IMR-90 (cell line): Measurements from ENCODE around the gene KRT33A. TPM values are rescaled to one million over a fixed set of nuclear protein-coding genes. Genes with fewer than 3 reads are reported as not detected.

Experiments used
- ATAC-seq: fragments of 200-7000 bp; cut with Tn5 transposase; 2 replicates; pipeline ENCODE4 v1.9.1; 2020; ENCODE audit warnings: low read depth, mild to moderate bottlenecking, moderate library complexity
- BruUV-seq: library from RNA; stranded (reverse); fragments of 400-500 nt; replicated peaks from 2 replicates; lab custom pipeline; 2021; lab: Mats Ljungman, UMichigan
- CTCF ChIA-PET: fragments of 300-600 bp; formaldehyde crosslinking; extraction: SDS; loops from one replicate; lab custom pipeline; 2021; ENCODE audit warnings: antibody characterized with exemption; lab: Yijun Ruan, JAX
- POLR2A ChIA-PET: fragments of 300-600 bp; sonication (Branson Sonifier 250); formaldehyde crosslinking; loops from one replicate; lab custom pipeline; 2022; ENCODE audit warnings: antibody characterized with exemption; ENCODE audit not compliant: unreplicated experiment; lab: Charles Lee
- DNase-seq: peaks from one replicate; pipeline ENCODE4 v3.0.0; 2013
- H2AFZ ChIP-seq: replicated peaks from 2 replicates; pipeline ENCODE3; 2013; ENCODE audit warnings: low read length, mild to moderate bottlenecking; ENCODE audit not compliant: poor library complexity
- H2AK5ac ChIP-seq: 2 replicates; pipeline ENCODE4 v1.6.1; 2013; ENCODE audit warnings: low read depth, low read length, inconsistent platforms
- H2AK9ac ChIP-seq: replicated peaks from 2 replicates; pipeline ENCODE3; 2013; ENCODE audit warnings: mild to moderate bottlenecking, low read depth, low read length, moderate library complexity; ENCODE audit not compliant: poor library complexity
- H2BK120ac ChIP-seq: 2 replicates; pipeline ENCODE4 v1.6.1; 2013; ENCODE audit warnings: low read depth, low read length, inconsistent platforms
- H2BK15ac ChIP-seq: 3 replicates; pipeline ENCODE4 v1.6.1; 2013; ENCODE audit warnings: low read depth, low read length, inconsistent platforms
- H2BK20ac ChIP-seq: 2 replicates; pipeline ENCODE4 v1.6.1; 2013; ENCODE audit warnings: low read depth, mild to moderate bottlenecking, inconsistent platforms, low read length, moderate library complexity
- H2BK5ac ChIP-seq: 2 replicates; pipeline ENCODE4 v1.6.1; 2013; ENCODE audit warnings: mild to moderate bottlenecking, low read depth, low read length, inconsistent platforms; ENCODE audit not compliant: poor library complexity, severe bottlenecking
- H3K14ac ChIP-seq: replicated peaks from 2 replicates; pipeline ENCODE4 v1.6.1; 2013; ENCODE audit warnings: low read depth, low read length, inconsistent platforms
- H3K18ac ChIP-seq: 2 replicates; pipeline ENCODE4 v1.6.1; 2013; ENCODE audit warnings: low read depth, low read length, control low read depth
- H3K23ac ChIP-seq: 2 replicates; pipeline ENCODE4 v1.6.1; 2013; ENCODE audit warnings: low read depth, low read length, inconsistent platforms
- H3K27ac ChIP-seq: 2 replicates; pipeline ENCODE4 v1.5.1; 2013; ENCODE audit warnings: mild to moderate bottlenecking, control low read depth, low read length; ENCODE audit not compliant: insufficient read depth
- H3K27me3 ChIP-seq: 2 replicates; pipeline ENCODE4 v1.6.1; 2013; ENCODE audit warnings: low read length; ENCODE audit not compliant: control insufficient read depth, insufficient read depth
- H3K36me3 ChIP-seq: 2 replicates; pipeline ENCODE4 v1.6.1; 2013; ENCODE audit warnings: low read length, mixed read lengths; ENCODE audit not compliant: control insufficient read depth, insufficient read depth
- H3K4ac ChIP-seq: 2 replicates; pipeline ENCODE4 v1.6.1; 2013; ENCODE audit warnings: low read depth, low read length, inconsistent platforms
- H3K4me1 ChIP-seq: 2 replicates; pipeline ENCODE4 v1.6.1; 2013; ENCODE audit warnings: low read length, mixed read lengths; ENCODE audit not compliant: control insufficient read depth, insufficient read depth
- H3K4me2 ChIP-seq: 2 replicates; pipeline ENCODE4 v1.6.1; 2013; ENCODE audit warnings: low read depth, mild to moderate bottlenecking, control low read depth, low read length, moderate library complexity
- H3K4me3 ChIP-seq: 2 replicates; pipeline ENCODE4 v1.5.1; 2013; ENCODE audit warnings: low read depth, mild to moderate bottlenecking, control low read depth, low read length, moderate library complexity; ENCODE audit not compliant: insufficient read depth
- H3K56ac ChIP-seq: 2 replicates; pipeline ENCODE4 v1.6.1; 2013; ENCODE audit warnings: low read length, inconsistent platforms; ENCODE audit not compliant: insufficient read depth; ENCODE audit errors: extremely low read depth
- H3K79me1 ChIP-seq, 2 experiments: 2 replicates each; pipeline ENCODE4 v1.6.1; 2013; ENCODE audit warnings: low read length in 2 of 2, inconsistent platforms in 1 of 2, low read depth in 1 of 2
- H3K9ac ChIP-seq: 2 replicates; pipeline ENCODE4 v1.6.1; 2013; ENCODE audit warnings: low read depth, low read length, control low read depth
- H3K9me1 ChIP-seq: 2 replicates; pipeline ENCODE4 v1.6.1; 2013; ENCODE audit warnings: low read length, inconsistent platforms; ENCODE audit not compliant: insufficient read depth
- H3K9me3 ChIP-seq: 2 replicates; pipeline ENCODE4 v1.6.1; 2013; ENCODE audit warnings: low read length; ENCODE audit not compliant: control insufficient read depth, insufficient read depth
- H4K20me1 ChIP-seq: 2 replicates; pipeline ENCODE4 v1.6.1; 2013; ENCODE audit warnings: low read length, inconsistent platforms; ENCODE audit not compliant: insufficient read depth
- H4K5ac ChIP-seq: 2 replicates; pipeline ENCODE4 v1.6.1; 2013; ENCODE audit warnings: mild to moderate bottlenecking, low read depth, low read length, control low read depth
- H4K8ac ChIP-seq, 2 experiments: 2 replicates each; pipeline ENCODE4 v1.6.1; 2013; ENCODE audit warnings: low read depth in 2 of 2, low read length in 2 of 2, control low read depth in 1 of 2, inconsistent platforms in 1 of 2
- H4K91ac ChIP-seq: 2 replicates; pipeline ENCODE4 v1.6.1; 2013; ENCODE audit warnings: low read depth, low read length, inconsistent platforms; ENCODE audit not compliant: insufficient read depth
- MXI1 ChIP-seq: IDR thresholded peaks from 2 replicates; pipeline ENCODE4 v1.6.1; 2012; ENCODE audit warnings: low read depth, mild to moderate bottlenecking, low read length, moderate library complexity, borderline replicate concordance
- POLR2A ChIP-seq: IDR thresholded peaks from 2 replicates; pipeline ENCODE4 v1.6.1; 2012; ENCODE audit warnings: mild to moderate bottlenecking, low read depth, low read length
- RAD21 ChIP-seq: IDR thresholded peaks from 2 replicates; pipeline ENCODE4 v1.6.1; 2012; ENCODE audit warnings: low read length, improper control_type of control experiment
- WGBS, 2 experiments: methylation state at CpG; one replicate each; pipeline versions ENCODE4 v1.1.5 to v1.1.7; 2013; ENCODE audit warnings: missing lambda C conversion rate in 2 of 2; ENCODE audit not compliant: insufficient read length in 1 of 2; ENCODE audit errors: extremely low coverage in 2 of 2; 5-methylcytosine and 5-hydroxymethylcytosine counted together
- dilution Hi-C: fragments of 300-500 bp; cut with HindIII; formaldehyde crosslinking; loops from one replicate; pipeline ENCODE4 v1.14.3; 2018; ENCODE audit warnings: low sequenced_read_pairs; ENCODE audit not compliant: unreplicated experiment
- in situ Hi-C: fragments of 300-500 bp; cut with MboI; formaldehyde crosslinking; loops from 3 replicates; pipeline ENCODE4 v1.14.3; 2019; ENCODE audit warnings: low sequenced_read_pairs, inconsistent platforms, mixed read lengths
- intact Hi-C: fragments of 100-400 bp; cut with micrococcal nuclease; formaldehyde crosslinking; loops from 2 replicates; pipeline ENCODE4 v1.10.0; 2022
- polyA plus RNA-seq, 3 experiments: library from polyadenylated mRNA; depleted of rRNA; stranded (reverse); fragments of >200 nt; gene quantifications; 2 replicates each; pipeline ENCODE4 v1.2.3, GENCODE V29; 2012; ENCODE audit warnings: low replicate concordance in 1 of 3
- total RNA-seq: library from RNA; depleted of rRNA; stranded (reverse); fragments of >200 nt; gene quantifications from 2 replicates; pipeline ENCODE4 v1.2.3, GENCODE V29; 2012

Gene KRT33A
- total and polyA plus RNA-seq, 2 of the 4 experiments (the other 2 are of a cell fraction) = not detected

DNA sequence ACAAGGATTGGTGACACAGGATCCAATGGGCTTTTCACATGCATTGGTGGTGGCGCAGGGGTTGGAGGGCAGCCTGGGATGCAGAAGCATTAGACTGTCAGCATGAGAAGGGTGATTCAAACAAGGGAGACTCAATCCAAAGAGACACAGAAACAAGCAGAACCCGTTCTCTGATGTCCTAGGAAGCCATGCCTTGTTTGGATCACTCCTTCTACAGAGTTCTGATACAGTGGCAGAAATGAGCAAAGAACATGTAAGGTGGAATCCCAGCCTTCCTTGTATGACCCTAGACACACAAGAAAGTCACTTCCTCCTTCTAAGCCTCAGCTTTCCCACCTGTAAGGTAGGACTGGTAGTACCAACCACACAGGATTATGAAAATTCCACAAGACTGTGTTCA, 13.3 kb upstream of the KRT33A start:
- Histone ChIP-seq H3K9me3 (no peaks in the 10 kb centered on the region), H3K56ac (no peak overlapping the region), H3K27ac (no peak overlapping the region), H3K79me1 (no peaks in the 10 kb centered on the region), H2AK5ac (peak overlapping the region; percentile 40; the same call in 1 of the 2 replicates), H3K9me1 (peaks cover 4% of the 10 kb centered on the region), H4K91ac (peak overlapping the region; percentile 5; the same call in 1 of the 2 replicates), H3K14ac (no peak overlapping the region), H3K4me3 (no peak overlapping the region), H2BK15ac (no peak overlapping the region; the same call in 1 of the 3 replicates), H2BK20ac (peak overlapping the region; percentile 47; the same call in 1 of the 2 replicates), H4K8ac (no peak overlapping the region), H3K18ac (no peak overlapping the region), H3K9ac (no peak overlapping the region), H4K5ac (no peak overlapping the region), H3K4ac (no peak overlapping the region), H4K20me1 (no peaks in the 10 kb centered on the region), H2AK9ac (no peak overlapping the region), H3K36me3 (no peaks in the 10 kb centered on the region), H2BK5ac (no peak overlapping the region), H3K23ac (no peak overlapping the region), H3K4me2 (no peak overlapping the region), H2AFZ (no peak overlapping the region), H2BK120ac (no peak overlapping the region), H3K4me1 (peaks cover 10% of the 10 kb centered on the region; the same call in 1 of the 2 replicates), H3K27me3 (no peaks in the 10 kb centered on the region)
- ChIA-PET POLR2A (no interaction called here), CTCF (no interaction called here)
- BruUV-seq = no TSS peak
- dilution Hi-C loops = no loop called here
- no peak for DNase-seq
- intact Hi-C loops = no loop called here
- TF ChIP-seq POLR2A (no peak), MXI1 (no peak), RAD21 (no peak)
- in situ Hi-C loops = no loop called here
- 67% methylated on average over 1 of the region's 2 CpGs; no CpG with 5 or more reads in 1 of the 2 experiments for WGBS, 2 experiments
- ATAC-seq = no peak
